GM12878 (cell line): ENCODE results near the gene SAMD7. TPM values are rescaled to one million over a fixed set of nuclear protein-coding genes. Genes with fewer than 3 reads are reported as not detected.

Source experiments
- ATAC-seq: fragments of 200-7000 bp; cut with Tn5 transposase; 3 replicates; pipeline ENCODE4 v1.9.1; 2020; ENCODE audit warnings: mild to moderate bottlenecking, moderate library complexity
- BruUV-seq: library from RNA; stranded (reverse); fragments of 400-500 nt; replicated peaks from 2 replicates; lab custom pipeline; 2021; lab: Mats Ljungman, UMichigan
- CTCF ChIA-PET: fragments of 300-600 bp; sonication (Branson Sonifier 250); formaldehyde crosslinking; extraction: SDS; loops from one replicate; lab custom pipeline; 2021; ENCODE audit warnings: inconsistent platforms; lab: Yijun Ruan, JAX
- POLR2A ChIA-PET: fragments of 350-600 bp; formaldehyde crosslinking; extraction: SDS; loops from one replicate; lab custom pipeline; 2021; ENCODE audit warnings: inconsistent platforms; lab: Charles Lee
- RAD21 ChIA-PET: fragments of 300-600 bp; sonication (Branson Sonifier 250); formaldehyde crosslinking; loops from one replicate; lab custom pipeline; 2023; ENCODE audit warnings: antibody characterized with exemption; ENCODE audit not compliant: unreplicated experiment; lab: Charles Lee
- SMC1A ChIA-PET: fragments of 300-600 bp; sonication (Branson Sonifier 250); formaldehyde crosslinking; loops from one replicate; lab custom pipeline; 2023; ENCODE audit not compliant: unreplicated experiment, uncharacterized antibody; lab: Charles Lee
- DNase-seq: peaks from one replicate; pipeline ENCODE4 v3.0.0-alpha.2; 2011; ENCODE audit warnings: low read depth, low spot score
- FAIRE-seq: peaks from 3 replicates; lab custom pipeline; 2011; peaks lifted over from hg19 to GRCh38; lab: Jason Lieb, UNC
- H2AFZ ChIP-seq: 2 replicates; pipeline ENCODE4 v1.6.0; 2011; ENCODE audit warnings: low read depth, low read length, control low read depth; ENCODE audit not compliant: control insufficient read depth
- H3K27ac ChIP-seq: 2 replicates; pipeline ENCODE4 v1.5.1; 2011; ENCODE audit warnings: control low read depth; ENCODE audit not compliant: control insufficient read depth, insufficient read depth
- H3K27me3 ChIP-seq, 2 experiments: replicated peaks in 1 of 2; 2 replicates each; pipeline versions ENCODE4 v1.6.0 to v1.6.1; 2011; ENCODE audit warnings: low read length in 1 of 2; ENCODE audit not compliant: control insufficient read depth in 2 of 2, insufficient read depth in 2 of 2
- H3K36me3 ChIP-seq, 2 experiments: 2 replicates each; pipeline ENCODE4 v1.5.1; 2011; ENCODE audit warnings: low read length in 1 of 2; ENCODE audit not compliant: control insufficient read depth in 2 of 2, insufficient read depth in 2 of 2
- H3K4me1 ChIP-seq: 2 replicates; pipeline ENCODE4 v1.6.1; 2011; ENCODE audit warnings: mild to moderate bottlenecking, low read length, moderate library complexity, mixed read lengths; ENCODE audit not compliant: control insufficient read depth, insufficient read depth
- H3K4me2 ChIP-seq: 2 replicates; pipeline ENCODE4 v1.6.0; 2011; ENCODE audit warnings: control low read depth; ENCODE audit not compliant: control insufficient read depth, insufficient read depth
- H3K4me3 ChIP-seq: fragments of 200-600 bp; sonication (generic); 2 replicates; pipeline ENCODE4 v1.5.1; 2016
- H3K79me2 ChIP-seq: 2 replicates; pipeline ENCODE4 v1.6.0; 2011; ENCODE audit warnings: low read length; ENCODE audit not compliant: control insufficient read depth, insufficient read depth
- H3K9ac ChIP-seq: 2 replicates; pipeline ENCODE4 v1.8.0; 2011; ENCODE audit warnings: low read length, control low read depth, mixed read lengths; ENCODE audit not compliant: control insufficient read depth, insufficient read depth
- H3K9me3 ChIP-seq: replicated peaks from 3 replicates; pipeline ENCODE4 v1.5.1; 2011; ENCODE audit warnings: mild to moderate bottlenecking, low read length; ENCODE audit not compliant: control insufficient read depth, insufficient read depth
- H4K20me1 ChIP-seq: 2 replicates; pipeline ENCODE4 v1.6.0; 2011; ENCODE audit not compliant: control insufficient read depth, insufficient read depth
- BCL3 ChIP-seq: IDR thresholded peaks from 2 replicates; pipeline ENCODE4 v1.6.1; 2011; ENCODE audit warnings: borderline replicate concordance, low read depth, mild to moderate bottlenecking, moderate library complexity, low read length; ENCODE audit not compliant: insufficient read depth, poor library complexity, severe bottlenecking
- BRCA1 ChIP-seq: IDR thresholded peaks from 2 replicates; pipeline ENCODE4 v1.6.1; 2011; ENCODE audit warnings: low read depth, low read length, improper control_type of control experiment
- CUX1 ChIP-seq: IDR thresholded peaks from 2 replicates; pipeline ENCODE4 v1.6.1; 2012; ENCODE audit warnings: improper control_type of control experiment, low read depth, low read length; ENCODE audit not compliant: insufficient replicate concordance
- IKZF2 ChIP-seq, 2 experiments: fragments of 450-650 bp; IDR thresholded peaks; 2 replicates each; pipeline ENCODE4 v1.6.1; 2017; ENCODE audit warnings: mild to moderate bottlenecking in 2 of 2, moderate library complexity in 2 of 2
- NR2F1 ChIP-seq: fragments of 450-650 bp; conservative IDR thresholded peaks from 2 replicates; pipeline ENCODE4 v1.6.1; 2017; ENCODE audit warnings: mild to moderate bottlenecking
- PRDM15 ChIP-seq: fragments of 450-650 bp; formaldehyde crosslinking; IDR thresholded peaks from 2 replicates; pipeline ENCODE4 v1.4.0; 2020; ENCODE audit warnings: mild to moderate bottlenecking, moderate library complexity
- RAD51 ChIP-seq: fragments of 450-650 bp; IDR thresholded peaks from 2 replicates; pipeline ENCODE4 v1.6.1; 2016; ENCODE audit warnings: moderate library complexity, mild to moderate bottlenecking, inconsistent platforms
- REST ChIP-seq: IDR thresholded peaks from 2 replicates; pipeline ENCODE4 v1.6.1; 2012; ENCODE audit warnings: mild to moderate bottlenecking, low read depth, low read length
- TCF12 ChIP-seq: IDR thresholded peaks from 2 replicates; pipeline ENCODE4 v1.6.1; 2011; ENCODE audit warnings: low read depth, mild to moderate bottlenecking, low read length
- ZZZ3 ChIP-seq: IDR thresholded peaks from 2 replicates; pipeline ENCODE4 v1.6.1; 2011; ENCODE audit warnings: low read depth; ENCODE audit not compliant: control insufficient read depth, insufficient read length
- WGBS: methylation state at CpG from one replicate; pipeline ENCODE4 v1.1.6; 2016; ENCODE audit warnings: low lambda C conversion rate; ENCODE audit not compliant: insufficient replicate concordance, insufficient coverage; ENCODE audit errors: missing lambda C conversion rate; 5-methylcytosine and 5-hydroxymethylcytosine counted together
- in situ Hi-C: fragments of 300-500 bp; cut with MboI; formaldehyde crosslinking; loops from 9 replicates; pipeline ENCODE4 v1.14.3; 2018; ENCODE audit warnings: mixed read lengths
- intact Hi-C: fragments of 100-400 bp; cut with micrococcal nuclease; formaldehyde crosslinking; loops from one replicate; pipeline ENCODE4 v1.14.2; 2022; ENCODE audit not compliant: unreplicated experiment
- polyA plus RNA-seq, 11 experiments: library from polyadenylated mRNA; depleted of rRNA in 4 of 11; unstranded in 6 of 11; stranded (reverse) in 5 of 11; fragments of >200 nt; fragmentation: Nextera tagmentation in 4 of 11; fragmentation: Illumina TruSeq in 1 of 11; extraction: Ambion mirVana in 4 of 11; extraction: Trizol in 1 of 11; gene quantifications; 1 replicate in 1 of 11; 2 replicates in 10 of 11; pipeline versions ENCODE4 v1.2.1 to v1.2.3, GENCODE V29; 2011 to 2016; ENCODE audit warnings: inconsistent platforms in 2 of 11, missing spikeins in 2 of 11, low read depth in 1 of 11
- total RNA-seq, 4 experiments: library from RNA; depleted of rRNA in 3 of 4; stranded (reverse); fragments of >200 nt in 3 of 4; fragmentation: Illumina TruSeq in 1 of 4; extraction: Trizol in 1 of 4; gene quantifications; 2 replicates each; pipeline versions ENCODE4 v1.2.1 to v1.2.3, GENCODE V29; 2013 to 2021

SAMD7 gene
- total and polyA plus RNA-seq, 10 of the 15 experiments (the other 5 are each of a cell fraction or from before 2014, with no cell fraction given) = 0.03 to 0.11 (median 0.07) TPM; not detected in 3

- H3K4me1 ChIP-seq = no peaks in the 10 kb centered on the region
- intact Hi-C loops (no loop called here), in situ Hi-C loops (no loop called here)
- H2AFZ ChIP-seq = no peak overlapping the region
- H3K4me3 ChIP-seq = no peak overlapping the region
- BruUV-seq = no TSS peak
- no peak overlapping the region for H3K4me2 ChIP-seq
- ATAC-seq = no peak
- POLR2A ChIA-PET = no interaction called here
- H3K36me3 ChIP-seq = no peaks in the 10 kb centered on the region
- WGBS = 73% methylated on average over 4 of the region's 4 CpGs
- H3K9ac ChIP-seq = no peak overlapping the region
- DNase-seq = no peak
- CTCF ChIA-PET = interaction anchor here (0.6 kb wide), 1 partner anchor 303 kb away, joined by 4 read pairs; no protein-coding TSS in a partner anchor
- no peaks in the 10 kb centered on the region for H4K20me1 ChIP-seq
- RAD21 ChIA-PET = no interaction called here
- no peaks in the 10 kb centered on the region for H3K79me2 ChIP-seq
- H3K27me3 ChIP-seq = peaks cover 0 to 2% of the 10 kb centered on the region in 2 experiments; a peak in 1 of 4 replicates
- SMC1A ChIA-PET = interaction anchor here (1.4 kb wide), 1 partner anchor 58 kb away, joined by 3 read pairs; no protein-coding TSS in a partner anchor
- H3K27ac ChIP-seq = no peak overlapping the region
- FAIRE-seq = no peak
- peaks cover 4% of the 10 kb centered on the region; the same call in 2 of the 3 replicates for H3K9me3 ChIP-seq
- TF ChIP-seq CUX1 (no peak), ZZZ3 (no peak), BCL3 (no peak), REST (no peak), TCF12 (no peak), IKZF2 (IDR thresholded peaks at IDR 0.05) (no peak), RAD51 (no peak), NR2F1 (no peak), BRCA1 (no peak), PRDM15 (CRISPR knock-in tag) (no peak)
Measured at GRCh38 chr3:169907944-169908343, 3.4 kb upstream of the SAMD7 start.
